HG03460 (cell line): ENCODE results near the gene OR2T1.
"Not testable (repeated sequence)": the region's sequence is repeated elsewhere in the genome, so short reads cannot be mapped to it uniquely, and the experiment has no call there.

Experiments
- ATAC-seq: cut with Tn5 transposase; IDR thresholded peaks from one replicate; pipeline ENCODE4 v1.9.1; 2021; ENCODE audit not compliant: unreplicated experiment

The OR2T1 gene, protein sequence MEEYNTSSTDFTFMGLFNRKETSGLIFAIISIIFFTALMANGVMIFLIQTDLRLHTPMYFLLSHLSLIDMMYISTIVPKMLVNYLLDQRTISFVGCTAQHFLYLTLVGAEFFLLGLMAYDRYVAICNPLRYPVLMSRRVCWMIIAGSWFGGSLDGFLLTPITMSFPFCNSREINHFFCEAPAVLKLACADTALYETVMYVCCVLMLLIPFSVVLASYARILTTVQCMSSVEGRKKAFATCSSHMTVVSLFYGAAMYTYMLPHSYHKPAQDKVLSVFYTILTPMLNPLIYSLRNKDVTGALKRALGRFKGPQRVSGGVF

DNA sequence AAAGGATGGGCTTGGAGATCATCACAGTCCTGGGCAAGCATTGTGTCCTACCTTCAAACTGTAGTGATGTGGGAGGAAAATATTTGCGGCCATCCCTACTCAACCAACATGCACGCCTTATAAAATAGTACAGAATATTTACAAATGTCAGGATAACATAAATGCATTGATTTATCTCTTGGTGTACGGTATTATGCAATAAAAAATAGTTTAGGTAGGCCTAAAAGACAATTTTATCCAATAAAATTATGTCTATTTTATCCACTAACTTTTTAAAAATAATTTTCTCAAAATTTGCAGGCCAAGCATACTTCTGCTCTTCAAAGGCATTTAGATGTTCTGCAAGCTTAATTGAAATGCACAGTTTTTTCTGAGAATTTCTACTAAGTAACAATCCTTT is at the start of gene OR2T1:
Gene OR2T1 (plus strand): TSS at position 301 of the 400 bp plus-strand sequence. CDS start 3,100 bp downstream, outside the sequence.
- no peak for ATAC-seq

DNA sequence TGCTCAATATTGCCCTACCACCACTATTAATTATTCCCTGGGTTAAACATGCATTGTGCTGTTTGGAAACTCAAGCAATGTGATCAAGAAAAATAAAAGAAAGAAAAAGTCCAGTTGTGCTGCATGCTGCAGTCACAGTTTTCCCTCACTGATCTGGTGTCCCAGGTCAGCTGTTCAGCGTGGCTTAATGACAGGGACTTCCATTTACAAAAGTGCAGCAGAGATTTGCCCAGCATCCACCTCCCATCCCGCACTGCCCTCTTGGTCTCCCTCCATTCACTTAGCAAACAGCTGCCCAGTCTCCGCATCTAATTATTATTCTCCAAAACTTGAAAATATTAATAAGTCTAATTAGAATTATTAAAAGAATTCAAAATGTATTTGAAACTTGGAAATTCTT is 43.4 kb upstream of the OR2T1 start:
- no peak for ATAC-seq

DNA sequence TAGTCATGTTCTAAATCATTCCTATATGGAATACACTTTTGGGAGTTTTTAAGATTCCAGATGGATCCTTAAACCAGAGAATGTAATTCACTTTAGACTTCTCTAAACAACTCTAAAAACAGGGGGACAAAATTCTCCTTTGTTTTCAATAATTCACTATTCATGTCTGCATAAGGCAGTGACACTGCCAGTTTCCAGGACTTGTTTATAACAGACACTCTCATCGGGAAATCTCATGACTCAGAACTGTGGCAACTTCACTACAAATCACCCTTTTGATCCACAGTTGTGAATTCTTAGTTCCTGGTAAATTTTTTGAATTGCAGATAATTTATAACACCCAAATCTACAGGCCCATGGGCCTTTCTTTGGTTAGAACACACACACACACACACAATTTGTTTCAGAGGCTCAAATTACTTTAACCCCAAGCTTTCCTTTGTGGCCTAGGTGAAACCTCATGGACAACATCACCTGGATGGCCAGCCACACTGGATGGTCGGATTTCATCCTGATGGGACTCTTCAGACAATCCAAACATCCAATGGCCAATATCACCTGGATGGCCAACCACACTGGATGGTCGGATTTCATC is 41.6 kb upstream of the OR2T1 start, which contains the start of gene OR2T4:
Gene OR2T4 (plus strand): TSS at position 545 of the 595 bp plus-strand sequence. CDS start 0 bp downstream, at position 545.
- ATAC-seq = no peak

DNA sequence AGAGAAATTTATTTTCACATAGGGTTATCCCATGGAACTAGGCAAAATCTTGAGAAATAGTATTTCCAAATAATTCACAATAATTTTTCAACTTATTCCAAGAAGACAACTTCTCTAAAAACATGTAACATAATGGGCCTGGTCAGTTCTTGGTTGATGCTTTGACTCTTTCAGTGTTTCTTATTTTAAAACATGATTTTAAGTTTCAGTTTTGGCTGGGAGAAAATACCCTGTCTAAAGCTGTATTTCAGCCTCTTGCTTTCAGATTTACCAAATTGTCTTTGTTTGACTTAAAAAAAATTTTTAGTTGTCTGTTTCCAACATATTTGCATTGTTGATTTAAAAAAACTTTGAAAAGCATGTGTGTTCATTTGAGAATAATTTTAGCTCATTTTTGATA is 36.2 kb upstream of the OR2T1 start:
- ATAC-seq = no peak

DNA sequence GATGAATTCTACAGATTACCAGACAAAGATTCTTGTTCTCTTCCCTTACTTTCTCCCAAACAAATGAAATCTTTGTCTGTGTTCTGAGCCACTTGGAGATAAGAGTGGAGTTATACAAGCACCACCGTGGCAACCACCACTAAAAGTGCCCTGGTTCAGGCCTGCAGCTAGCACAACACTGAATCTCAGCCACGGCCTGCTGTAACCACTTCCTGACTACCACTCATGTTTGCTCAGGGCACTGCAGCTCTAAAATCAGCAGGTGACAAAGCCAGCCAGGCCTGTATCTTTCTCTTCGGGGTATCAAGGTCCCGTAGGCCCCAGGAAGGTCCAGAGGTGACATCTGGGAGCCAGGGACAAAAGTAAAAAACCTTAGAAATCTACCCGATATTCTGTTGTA is 30.5 kb upstream of the OR2T1 start:
- no peak for ATAC-seq

DNA sequence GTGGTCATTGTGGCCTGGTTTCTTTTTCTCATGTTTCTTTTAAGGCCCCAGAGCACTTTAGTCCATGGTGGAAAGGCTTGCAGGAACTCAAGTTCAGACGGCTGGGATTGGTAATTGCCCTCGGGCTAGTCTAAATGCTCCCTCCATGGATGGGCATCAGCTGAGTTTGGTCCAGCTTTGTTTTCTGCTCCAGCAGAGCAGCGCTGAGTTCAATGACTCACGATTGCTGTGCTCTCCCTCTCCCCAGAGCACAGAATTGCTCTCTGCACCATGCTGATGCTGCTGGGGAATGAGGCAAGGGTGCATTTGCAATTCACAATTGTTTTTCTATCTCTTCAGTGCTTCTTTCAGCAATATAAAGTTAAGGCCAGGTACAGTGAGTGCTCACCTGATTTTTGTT is 29.1 kb upstream of the OR2T1 start:
- no peak for ATAC-seq

DNA sequence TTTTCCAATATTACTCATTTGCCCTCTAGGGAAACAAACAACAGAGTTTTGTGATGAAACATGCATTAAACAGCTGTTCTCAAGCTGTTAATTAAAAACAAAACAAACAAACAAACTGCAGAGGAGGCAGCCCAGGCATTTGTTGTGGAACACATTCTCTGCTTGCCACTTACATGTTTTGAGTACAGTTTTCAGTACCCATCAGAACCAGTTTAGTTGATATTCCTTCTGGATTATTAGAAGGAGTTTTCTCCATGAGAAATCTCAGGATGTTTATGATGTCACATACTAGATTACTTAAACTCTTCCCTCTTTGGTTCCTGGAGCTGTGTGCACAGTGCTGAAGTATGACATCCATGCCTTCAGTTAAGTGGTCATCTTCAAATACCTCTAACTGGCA is 27.4 kb upstream of the OR2T1 start, which contains the start of gene OR2T6:
Gene OR2T6 (plus strand): TSS at position 301 of the 400 bp plus-strand sequence. CDS start 11,863 bp downstream, outside the sequence.
- ATAC-seq = no peak

DNA sequence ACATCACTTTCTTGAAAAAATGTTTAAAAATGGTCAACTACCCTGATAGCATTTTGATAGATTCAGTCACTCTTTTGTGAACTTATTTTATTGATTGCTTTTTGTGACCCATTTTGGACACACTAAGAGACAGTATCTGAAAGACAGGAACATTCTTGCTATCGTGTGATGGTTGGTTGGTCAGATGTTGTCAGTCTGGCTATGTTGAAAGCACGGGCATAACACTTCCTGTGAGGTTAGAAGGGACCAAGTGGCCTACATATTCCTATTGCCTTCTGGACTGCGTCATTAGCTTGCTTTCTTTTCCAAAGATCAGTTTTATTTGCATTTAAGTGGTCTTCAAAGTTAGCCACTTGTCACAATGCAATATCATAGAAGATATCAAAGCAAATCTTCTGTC is 25.9 kb upstream of the OR2T1 start:
- ATAC-seq = no peak

DNA sequence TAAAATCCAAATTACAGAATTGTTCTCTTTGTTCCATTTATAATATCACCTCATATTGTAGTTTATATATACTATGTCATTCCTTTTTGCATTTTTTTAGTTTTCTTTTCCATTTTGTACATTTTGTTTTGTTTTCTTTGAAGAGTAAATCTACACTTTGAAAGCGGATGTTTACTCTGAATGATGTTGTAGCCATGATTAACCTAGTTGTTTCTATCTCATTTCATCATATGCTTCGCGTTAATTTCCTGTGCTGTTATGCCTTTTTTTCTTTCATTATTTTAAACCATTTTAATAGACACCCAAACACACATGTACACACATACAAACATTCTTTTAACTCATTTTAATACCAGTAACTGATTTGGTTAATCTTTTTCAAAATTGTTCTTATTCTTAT is 22.0 kb upstream of the OR2T1 start:
- ATAC-seq = no peak

DNA sequence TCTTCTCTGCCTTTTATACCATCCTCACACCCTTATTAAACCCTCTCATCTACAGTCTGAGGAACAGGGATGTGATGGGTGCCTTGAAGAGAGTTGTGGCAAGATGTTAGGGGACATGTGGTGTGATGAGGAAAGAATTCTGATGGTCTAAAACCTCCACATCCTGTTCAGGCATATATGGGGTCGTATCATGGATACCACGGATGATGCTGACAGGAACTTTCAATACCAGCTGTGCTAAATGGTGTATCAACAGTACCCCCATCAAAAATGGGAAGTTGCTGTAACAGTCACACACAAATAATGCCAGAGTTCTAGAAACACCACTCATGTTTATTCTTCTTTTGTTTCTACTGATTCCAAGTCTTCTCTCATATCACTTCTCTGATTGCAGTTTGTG is 14.4 kb upstream of the OR2T1 start:
- no peak for ATAC-seq

DNA sequence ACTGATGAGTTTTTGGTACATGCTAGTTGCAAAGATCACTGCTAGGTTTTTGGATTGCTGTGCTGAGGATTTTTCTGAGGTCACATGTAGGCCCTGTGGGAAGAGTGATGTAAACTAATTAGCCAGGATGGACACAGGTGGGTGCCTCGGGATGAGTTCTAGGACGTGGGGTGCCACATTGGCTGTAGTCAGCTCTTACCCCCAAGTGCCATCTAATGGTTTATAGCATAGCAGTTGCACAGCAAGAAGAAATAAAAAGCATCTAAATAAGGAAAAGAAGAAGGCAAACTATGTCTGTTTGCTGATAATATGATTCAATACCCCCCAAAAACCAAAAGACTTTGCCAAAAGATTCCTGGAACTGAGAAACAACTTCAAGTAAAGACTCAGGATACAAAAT is 9.8 kb upstream of the OR2T1 start:
- no peak for ATAC-seq

DNA sequence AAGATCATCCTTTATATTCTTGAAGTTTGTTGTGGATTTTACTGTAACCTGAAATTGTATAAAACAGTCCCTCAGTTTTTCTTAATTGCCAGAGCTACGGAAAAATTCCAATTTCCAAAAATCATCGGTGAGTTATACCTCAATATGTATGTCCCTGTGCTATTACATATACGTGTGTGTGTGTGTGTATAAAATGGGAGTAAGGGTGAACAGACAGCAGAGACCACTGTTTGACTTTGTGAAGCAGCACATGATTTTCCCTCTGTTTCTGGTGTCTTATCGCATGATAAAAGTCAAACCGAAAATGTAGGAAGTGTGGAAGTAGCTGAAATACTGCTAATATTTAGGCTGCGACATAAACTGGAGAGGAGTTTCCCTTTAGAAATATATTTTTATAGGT is 1.2 kb downstream of the OR2T1 start:
- no peak for ATAC-seq

DNA sequence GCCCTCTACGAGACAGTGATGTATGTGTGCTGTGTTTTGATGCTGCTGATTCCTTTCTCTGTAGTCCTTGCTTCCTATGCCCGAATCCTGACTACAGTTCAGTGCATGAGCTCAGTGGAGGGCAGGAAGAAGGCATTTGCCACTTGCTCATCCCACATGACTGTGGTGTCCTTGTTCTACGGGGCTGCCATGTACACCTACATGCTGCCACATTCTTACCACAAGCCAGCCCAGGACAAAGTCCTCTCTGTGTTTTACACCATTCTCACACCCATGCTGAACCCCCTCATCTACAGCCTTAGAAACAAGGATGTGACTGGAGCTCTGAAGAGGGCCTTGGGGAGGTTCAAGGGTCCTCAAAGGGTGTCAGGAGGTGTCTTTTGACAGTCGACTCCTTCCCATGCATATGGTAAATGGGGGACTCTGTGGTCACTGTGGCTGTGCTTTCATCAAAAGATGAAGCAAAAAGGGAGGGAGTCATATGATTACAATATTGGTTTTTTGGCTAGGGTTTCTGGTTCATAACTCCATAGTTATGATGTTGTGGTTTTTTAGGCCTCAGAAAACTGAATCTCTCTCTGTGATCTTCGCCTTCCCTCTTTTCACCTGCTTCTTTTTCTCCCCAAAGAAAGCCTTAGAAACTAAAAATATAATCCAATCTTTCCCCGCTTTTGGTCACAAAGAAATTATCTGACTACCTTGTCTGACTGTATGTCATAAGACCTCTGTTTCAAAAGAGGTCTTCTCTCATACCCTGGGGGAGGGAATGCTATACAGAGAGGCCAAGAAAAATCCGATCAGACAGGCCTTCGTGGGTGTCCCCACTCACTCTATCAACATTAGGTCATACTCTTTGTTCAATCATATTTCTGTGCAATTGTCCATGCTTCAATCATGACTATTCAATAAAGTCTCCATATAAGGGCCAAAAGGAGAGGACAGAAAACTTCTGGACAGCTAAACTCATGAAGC is 4.2 kb downstream of the OR2T1 start:
- peak; percentile 44 for ATAC-seq

DNA sequence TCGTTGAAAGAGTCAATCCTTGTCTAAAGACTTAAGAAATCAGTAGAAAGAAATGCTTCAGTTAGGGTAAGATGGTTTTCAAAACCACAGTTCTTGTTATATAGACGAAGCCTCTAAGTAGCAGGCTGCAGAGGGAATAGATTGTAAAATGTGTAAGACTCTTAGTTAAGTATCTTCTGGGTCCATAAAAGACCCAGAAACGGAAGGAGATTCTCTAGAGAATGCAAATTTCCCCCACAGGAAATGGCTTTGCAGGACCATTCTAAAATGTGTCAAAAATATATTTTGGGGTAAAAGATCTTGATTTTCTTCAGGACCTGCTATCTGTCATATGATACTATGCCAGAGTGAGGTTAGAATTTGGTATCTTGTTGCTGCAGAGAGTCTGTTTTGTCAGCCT is 13.4 kb downstream of the OR2T1 start:
- ATAC-seq = no peak

DNA sequence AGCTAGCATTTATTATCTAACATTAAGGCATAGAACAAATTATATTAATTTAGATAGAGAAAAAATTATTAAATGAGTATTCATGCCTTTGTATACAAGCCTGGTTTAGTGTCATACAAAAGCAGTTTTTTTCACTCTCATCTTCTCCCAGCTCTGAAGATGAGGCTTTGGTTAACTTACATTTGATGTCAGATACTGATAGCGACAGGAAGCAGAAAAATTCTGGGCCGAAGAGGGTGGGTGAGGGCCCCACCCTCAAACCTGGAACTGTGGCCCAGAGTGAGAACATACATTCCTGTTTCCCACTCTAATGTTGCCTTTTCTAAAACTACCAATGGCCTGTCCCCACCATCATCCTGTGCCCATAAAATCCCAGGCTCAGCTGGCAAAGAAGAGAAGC is 15.0 kb downstream of the OR2T1 start:
- no peak for ATAC-seq

DNA sequence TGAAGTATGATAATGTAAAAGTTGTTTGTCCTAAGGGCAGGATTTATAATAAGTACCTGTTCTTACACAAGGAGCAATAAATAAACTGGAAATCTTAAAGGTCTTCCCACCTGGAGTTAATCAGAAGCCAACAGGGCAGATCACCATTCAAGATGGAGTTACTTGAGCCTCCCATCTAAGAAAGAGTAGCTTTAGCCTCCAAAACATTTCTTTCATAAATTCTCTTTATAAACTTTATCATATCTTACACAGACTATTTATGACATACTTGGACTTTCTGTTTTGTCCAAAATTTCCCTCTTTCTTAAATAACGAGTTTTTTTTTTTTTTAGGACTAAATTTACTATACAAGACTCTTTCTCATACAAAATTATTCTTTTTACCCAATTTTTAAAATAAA is 18.5 kb downstream of the OR2T1 start:
- ATAC-seq = no peak

DNA sequence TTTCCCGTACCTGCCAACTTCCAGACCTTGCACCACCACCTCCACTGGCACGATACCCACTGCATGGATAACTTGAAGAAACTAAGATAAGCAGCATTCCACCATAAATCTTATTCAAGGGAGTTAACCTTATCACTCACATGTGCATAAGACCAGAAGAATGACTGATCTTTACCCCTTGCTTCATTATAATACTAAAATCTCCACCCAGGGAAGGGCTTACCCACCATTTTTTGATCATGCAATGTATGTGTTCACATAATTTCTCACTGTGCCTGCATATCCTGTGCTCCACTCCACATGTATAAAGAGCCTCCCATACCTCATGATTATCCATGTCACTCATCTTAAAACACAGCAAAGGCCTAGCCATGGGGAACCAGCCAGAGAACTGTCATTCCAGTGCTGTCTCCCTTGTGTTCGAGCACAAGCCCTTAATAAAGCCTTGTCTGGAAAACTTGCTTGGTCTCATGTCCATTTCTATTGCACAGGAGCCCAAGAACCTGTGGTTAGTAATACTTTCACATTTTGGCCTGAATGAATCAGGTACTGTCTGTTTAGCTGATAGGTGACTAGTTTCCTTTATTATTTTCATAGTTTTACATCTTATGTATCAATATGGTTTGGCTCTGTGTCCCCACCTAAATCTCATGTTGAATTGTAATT is 24.8 kb downstream of the OR2T1 start:
- ATAC-seq = peak; percentile 24

DNA sequence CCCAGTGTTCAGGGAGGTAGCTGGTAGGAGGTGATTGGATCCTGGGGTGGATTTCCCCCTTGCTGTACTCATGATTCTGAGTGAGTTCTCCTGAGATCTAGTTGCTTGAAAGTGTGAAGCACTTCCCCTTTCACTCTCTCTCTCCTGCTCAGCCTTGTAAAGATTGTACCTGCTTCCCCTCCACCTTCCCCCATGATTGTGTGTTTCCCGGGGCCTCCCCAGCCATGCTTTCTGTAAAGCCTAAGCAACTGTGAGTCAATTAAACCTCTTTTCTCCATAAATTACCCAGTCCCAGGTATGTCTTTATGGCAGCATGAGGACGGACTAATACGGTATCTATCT is 25.3 kb downstream of the OR2T1 start:
- peak; percentile 85 for ATAC-seq

DNA sequence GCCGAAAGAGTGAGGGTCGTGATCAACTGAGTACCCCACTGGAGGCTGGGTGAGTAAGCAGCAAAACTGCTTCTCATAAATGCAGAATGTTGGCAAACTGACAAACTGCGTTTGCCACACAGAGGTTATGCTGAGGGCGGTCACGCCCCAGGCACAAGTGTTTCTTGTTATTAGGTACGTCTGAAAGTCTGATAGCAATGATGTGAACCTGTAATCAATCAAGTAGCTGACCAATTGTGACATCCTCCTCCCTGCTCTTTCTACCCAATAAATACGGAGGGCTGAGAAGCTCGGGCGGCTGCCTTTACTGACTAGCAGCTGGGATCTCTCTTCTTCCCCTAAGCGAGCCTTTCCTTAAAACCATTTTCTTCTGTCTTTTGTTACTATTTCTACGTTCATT is 28.8 kb downstream of the OR2T1 start:
- ATAC-seq = not testable (repeated sequence)

DNA sequence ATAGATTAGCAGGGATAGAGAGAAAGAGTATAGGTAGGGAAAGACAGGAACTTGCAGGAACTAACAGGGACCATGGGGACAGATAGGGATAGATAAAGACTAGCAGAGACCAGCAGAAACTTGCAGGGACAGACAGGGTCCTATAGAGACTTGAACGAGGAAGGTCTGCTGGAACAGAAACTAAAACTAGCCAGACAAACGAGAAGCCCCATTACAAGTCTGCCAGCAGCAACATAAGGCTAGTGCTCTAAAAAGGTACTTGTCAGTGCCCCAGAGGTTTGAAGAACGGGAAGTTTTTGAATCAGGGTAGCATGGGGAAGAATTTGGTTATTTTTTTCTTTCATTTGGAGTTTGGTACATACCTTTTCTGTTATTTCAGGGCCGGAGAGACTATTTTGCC is 29.4 kb downstream of the OR2T1 start:
- ATAC-seq = peak; percentile 49

DNA sequence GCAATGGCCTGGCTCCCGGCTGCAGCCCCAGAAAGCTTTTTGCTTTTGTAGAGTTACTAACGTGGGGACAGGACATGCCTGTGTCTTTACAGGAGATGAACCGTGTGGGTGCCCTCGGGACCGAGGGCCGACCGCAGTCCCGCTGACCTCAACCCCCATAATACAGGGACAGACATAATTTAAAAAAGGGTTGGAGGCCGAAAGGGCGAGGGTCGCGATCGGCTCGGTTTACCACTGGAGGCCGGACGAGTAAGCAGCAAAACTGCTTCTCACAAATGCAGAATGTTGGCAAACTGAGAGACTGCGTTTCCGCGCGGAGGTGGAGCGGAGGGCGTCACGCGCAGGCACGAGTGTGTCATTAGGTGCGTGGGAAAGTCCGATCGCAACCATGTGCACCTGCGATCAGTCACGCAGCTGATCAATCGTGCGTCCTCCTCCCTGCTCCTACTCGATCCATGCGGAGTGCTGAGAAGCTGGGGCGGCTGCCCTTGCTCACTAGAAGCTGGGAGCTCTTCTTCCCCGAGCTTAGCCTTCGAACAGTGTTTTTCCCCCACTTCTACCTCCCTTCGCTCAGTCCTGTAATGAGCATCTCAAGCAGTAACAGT is 31.1 kb downstream of the OR2T1 start:
- not testable (repeated sequence) for ATAC-seq
